Suppressor macrophage (primary cell): Measurements from ENCODE around the gene ALDH1L2.
"Not testable (repeated sequence)": the region's sequence is repeated elsewhere in the genome, so short reads cannot be mapped to it uniquely, and the experiment has no call there.

Experiments
- DNase-seq, 4 experiments: peaks; one replicate each; pipeline ENCODE4 v3.0.0-alpha.2; 2020 to 2022

Gene ALDH1L2

DNA sequence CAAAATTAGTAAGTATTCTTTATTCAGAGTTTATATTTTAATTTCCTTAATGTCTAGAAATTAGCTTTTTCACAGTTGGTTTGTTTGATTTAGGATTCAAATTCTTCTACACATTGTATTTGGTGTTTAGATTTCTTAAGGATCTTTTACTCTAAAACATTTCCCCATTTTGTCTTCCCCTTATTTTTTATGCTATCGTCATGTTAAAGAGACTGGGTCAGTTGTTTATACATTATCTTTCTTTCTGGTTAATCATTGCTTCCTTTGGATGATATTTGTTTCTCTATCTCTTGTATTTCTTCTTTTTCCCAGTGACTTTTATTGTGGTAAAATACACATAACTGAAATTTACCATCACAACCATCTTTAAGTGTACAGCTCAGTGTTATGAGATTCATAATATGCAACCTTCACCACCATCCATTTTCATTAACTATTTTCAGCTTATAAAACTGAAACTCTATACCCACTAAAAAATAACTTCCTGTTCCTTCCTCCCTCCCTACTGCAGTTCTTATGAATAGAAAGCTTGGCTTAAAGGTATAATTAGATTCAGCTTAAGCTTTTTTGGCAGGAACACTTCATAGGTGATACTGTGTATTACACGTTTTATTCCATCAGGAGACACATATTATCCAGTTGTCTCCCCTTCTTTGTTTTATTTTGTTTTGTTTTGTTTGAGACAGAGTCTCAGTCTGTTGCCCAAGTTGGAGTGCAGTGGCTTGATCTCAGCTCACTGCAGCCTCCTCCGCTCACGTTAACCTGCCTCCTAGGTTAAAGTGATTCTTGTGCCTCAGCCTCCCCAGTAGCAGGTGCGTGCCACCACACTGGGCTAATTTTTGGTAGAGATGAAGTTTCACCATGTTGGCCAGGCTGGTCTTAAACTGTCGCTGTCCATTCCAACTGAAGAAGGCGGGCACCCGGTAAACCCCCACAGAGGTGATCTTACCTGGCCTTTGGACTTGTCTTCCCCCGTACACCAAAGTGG lies 53.1 kb downstream of the ALDH1L2 start:
- DNase-seq, result peak in 2 of 4 experiments; percentile 41 to 54

DNA sequence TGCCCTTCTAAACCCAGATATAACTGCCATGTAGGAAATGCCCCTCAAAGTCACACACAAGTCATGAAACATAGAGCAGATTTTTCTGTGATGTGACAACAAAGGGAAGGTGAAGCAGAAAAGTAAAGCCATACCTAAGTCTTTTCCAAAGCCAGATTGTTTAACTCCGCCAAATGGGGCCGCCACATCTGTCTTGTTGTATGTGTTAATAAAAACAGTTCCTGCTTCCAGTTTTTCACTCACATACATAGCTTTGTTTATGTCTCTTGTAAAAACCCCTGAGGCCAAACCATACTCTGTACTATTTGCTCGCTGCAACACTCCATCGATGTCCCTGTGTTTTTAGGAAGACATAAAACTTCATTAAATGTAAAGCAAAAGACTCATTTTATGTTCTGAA lies 57.8 kb downstream of the ALDH1L2 start:
- no peak for DNase-seq

DNA sequence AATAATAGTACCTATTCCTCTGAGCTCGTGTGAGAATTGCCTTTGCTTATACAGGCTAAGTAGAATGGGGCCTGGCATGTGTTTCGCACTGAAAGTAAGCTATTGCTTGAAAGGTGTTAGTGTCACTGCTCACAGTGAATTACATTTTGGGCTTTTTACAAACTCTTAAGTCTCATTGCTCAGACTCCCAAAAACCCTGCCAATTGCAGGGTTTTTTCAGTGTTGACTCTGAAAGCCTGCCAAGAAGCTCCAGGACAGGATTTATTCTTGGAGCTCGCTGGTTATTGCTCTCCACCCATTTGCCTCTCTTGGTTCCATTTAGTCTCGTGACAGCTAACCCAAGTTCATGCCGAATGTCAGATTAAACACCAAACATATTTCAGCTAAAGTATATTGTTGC lies 58.4 kb downstream of the ALDH1L2 start:
- DNase-seq, result no peak

DNA sequence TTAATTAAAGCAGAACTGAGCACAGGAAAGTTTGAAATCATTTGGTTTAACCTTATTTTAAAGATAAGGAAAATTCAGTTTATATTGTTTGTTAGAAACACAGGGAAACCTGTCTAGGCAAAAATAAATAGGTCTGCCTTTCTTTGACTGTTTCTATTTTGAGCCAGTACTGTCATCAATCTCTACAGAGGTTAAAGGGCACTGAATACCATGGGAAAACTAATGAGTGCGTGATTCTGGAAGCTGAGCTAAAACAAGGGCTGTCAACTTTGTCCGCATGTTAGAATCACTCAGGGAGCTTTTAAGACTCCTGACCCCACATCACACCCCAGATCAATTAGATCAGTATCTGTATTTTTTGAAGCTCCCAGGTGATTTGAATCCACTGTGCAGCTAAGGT lies 59.3 kb downstream of the ALDH1L2 start:
- DNase-seq, result no peak

DNA sequence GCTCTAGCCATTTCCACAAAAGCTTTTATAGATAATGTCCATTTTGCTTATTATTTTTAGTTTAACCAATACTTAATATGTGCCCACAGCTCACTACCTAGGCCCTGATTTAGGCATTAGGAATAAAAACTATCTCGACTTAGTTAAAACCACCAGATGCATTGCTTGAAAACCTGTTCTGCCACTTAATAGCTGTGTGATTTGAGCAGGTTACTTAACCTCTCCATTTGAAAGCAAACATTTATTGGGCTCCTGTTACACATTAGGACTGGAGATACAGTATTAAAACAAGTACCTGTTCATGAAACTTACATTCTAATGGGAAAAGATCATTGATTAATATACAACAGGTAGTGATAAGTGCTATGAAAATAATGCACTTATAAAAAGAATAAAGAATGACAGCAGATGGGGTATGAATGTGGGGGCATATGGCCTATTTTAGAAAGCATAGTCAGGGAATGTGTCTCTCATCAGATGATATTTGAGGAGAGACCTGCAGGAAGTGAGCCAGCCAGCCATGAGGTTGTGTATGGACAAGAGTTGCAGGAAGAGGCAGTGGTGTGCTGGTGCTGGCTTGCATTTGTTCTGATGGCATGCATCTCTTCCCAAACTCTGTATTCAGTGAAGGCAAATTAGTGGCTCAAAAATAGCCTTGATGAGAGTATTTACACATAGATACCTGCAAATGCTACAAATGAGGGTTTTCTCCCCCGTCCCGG lies 63.9 kb downstream of the ALDH1L2 start:
- DNase-seq, result no peak

DNA sequence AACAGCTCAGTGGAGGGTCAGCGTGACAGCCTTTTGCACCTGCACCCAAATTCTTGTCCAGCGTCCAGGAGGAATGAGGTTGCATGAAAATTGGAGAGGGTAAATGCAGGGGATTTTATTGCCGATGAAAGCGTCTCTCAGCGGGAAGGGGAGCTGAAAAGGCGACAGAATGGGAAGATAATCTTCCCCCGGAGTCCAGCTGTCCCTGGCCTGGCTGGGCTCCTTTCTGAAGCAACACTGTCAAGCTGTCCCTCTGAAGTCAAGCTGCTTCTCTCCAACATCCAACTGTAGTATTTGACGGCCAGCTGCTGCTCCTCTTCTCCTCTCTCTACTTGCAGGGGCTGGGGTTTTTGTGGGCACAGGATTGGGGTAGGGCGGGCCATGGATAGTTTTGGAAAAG lies 65.5 kb downstream of the ALDH1L2 start:
- DNase-seq, result no peak

DNA sequence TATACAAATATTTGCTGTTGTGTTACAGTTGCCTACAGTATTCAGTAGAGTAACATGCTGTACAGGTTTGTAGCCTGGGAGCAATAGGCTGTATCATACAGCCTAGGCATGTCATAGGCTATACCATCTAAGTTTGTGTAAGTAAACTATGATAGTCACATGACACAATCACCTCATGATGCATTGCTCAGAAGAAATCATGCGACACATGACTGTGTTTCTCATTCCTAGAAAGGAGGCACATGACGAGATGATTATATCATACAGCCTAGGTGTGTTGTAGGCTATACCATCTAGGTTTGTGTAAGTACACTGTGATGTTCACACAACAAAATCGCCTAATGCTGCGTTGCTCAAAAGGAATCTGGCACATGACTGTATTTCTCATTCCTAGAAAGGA lies 66.2 kb downstream of the ALDH1L2 start:
- DNase-seq, result peak in 2 of 4 experiments; percentile 30 to 31

DNA sequence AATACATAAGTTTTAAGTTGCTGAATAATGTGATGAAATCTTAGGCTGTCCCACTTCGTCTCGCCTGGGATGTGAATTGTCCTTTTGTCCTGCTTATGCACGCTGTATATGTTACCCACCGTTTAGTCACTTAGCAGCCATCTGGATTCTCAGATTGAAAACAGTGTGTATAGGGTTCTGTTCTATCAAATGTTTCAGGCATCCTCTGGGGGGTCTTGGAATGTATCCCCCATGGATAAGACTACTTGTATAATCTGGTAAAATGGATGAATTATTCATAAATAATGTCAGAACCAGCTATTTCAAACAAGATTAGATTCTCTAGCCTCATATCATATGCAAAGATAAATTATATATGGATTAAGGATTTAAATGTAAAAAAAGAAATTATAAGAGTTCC lies 68.7 kb downstream of the ALDH1L2 start:
- no peak for DNase-seq

DNA sequence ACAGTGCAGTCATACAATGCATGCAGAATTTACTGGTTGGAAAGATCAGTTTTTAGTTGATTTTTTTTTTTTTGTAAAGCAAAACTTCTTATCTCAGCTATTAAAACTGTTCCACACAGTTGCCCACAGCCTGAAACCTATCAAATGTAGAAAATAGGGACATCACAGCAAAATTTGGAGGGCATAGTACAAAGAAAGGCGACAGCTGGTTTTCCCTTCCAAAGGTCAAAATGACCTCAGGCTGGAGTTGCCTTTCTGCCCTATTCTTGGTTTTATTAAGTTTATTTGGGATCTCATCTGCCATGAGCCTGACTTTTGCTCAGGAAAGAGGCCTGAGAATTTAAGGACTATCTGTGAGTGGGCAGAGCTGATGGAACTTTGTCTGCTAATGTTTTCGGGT lies 69.7 kb downstream of the ALDH1L2 start:
- DNase-seq, result no peak

DNA sequence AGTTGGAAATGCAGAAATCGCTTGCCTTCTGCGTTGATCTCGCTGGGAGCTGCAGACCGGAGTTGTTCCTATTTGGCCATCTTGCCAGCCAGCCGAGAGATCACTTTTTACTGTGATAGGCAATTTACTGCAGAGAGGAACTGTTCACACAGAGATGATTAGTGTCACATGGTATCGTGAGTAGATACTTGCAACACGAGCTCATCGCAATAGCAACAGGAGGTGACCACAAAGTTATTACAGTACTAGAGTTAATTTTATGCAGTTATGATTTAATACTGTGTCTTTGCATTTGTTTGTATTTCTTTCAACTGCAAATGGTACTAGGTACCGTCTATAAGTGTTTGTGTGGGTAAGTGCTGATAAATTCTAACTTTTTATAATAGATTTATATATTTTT lies 70.4 kb downstream of the ALDH1L2 start:
- DNase-seq, result peak; percentile 4 to 42 (median 32)

DNA sequence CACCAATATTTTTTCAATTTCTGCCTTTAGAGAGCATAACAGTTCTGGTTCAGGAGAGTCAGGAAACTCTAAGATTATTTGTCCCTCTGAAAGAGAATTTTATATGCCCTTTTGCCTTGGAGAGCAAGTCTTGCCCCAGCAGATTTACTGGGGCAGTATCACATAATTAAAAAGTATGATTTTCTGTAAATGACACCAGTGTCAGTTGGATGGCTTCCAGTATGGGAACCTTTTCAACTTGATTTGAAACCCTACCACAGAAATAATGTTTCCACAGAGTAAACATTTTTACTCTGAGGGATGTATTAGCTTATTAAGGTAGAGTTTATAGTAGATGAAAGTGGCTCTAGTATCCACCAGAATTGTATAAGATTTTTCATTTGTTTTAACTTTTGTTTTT lies 82.8 kb downstream of the ALDH1L2 start:
- no peak for DNase-seq

DNA sequence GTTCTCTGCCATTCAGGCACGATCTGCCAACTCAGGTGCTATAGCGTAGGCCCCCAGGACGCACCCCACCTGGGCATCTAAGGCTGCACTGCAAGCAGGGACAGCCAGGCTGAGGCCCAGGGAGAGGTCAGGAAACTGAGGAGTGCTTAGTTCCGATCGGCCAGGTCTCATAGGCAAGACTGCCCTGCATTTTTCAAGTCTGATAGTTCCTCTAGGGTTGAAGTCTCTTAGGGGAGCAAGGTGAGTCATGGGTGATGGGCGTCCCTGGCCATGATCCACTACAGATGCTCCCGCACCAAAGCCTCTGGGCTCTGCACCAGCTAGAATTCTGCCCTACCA lies 84.9 kb downstream of the ALDH1L2 start:
- DNase-seq, result no peak

DNA sequence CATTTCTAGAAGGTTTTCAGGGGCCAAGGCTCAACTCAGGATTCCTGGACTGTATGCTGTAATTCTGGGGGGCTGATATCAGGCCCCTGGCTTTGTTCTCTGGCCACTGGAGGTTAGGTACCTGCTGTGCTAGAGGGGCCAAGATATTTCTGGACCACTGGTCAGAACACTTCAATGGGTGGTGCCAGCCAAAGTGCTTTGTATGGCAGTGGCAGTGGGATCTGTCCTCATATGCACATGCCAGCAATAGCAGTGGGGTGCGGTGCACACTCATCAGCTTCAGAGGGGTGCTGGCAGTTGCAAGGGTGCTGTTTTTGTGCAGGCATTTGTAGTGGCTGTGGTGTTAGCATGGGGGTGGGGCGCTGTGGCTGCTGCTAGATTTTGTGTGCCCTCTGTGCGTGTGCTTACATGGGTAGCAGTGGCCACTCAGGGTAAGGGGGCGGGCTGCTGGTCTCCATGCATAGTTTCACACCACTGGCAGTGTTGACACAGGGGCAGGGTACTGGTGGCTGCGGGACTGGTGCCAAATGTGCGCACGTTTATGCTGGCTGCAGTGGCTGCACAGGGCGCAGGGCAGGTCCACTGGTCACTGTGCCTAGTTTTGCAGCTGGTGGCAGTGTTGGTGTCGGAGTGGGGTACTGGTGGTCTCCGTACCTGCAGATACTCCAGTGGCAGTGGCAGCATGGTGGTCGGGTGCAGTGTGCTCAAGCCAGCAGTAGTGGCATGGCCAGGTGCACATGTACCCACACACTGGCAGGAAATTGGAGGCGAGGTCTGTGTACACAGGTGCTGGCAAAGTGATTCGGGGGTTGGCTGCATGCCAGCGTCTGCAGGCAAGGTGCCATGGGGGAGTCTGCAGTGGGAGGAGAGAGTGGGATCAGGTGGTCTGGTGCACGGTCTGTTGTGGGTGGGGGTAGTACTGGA lies 85.6 kb downstream of the ALDH1L2 start:
- DNase-seq, result no peak

DNA sequence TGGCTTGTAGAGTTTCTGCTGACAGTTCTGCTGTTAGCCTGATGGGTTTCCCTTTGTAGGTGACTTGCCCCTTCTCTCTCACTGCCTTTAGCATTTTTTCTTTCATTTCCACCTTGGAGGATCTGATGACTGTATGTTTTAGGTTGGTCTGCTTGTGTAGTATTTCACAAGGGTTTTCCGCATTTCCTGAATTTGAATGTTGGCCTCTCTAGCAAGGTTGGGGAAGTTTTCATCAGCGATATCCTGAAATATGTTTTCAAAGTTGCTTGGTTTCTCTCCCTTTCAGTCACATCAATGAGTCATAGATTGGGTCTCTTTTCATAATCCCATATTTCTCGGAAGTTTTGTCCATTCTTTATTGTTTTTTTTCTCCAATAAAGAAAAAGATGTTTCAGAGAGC lies 86.7 kb downstream of the ALDH1L2 start:
- peak; percentile 23 to 70 (median 54) for DNase-seq

DNA sequence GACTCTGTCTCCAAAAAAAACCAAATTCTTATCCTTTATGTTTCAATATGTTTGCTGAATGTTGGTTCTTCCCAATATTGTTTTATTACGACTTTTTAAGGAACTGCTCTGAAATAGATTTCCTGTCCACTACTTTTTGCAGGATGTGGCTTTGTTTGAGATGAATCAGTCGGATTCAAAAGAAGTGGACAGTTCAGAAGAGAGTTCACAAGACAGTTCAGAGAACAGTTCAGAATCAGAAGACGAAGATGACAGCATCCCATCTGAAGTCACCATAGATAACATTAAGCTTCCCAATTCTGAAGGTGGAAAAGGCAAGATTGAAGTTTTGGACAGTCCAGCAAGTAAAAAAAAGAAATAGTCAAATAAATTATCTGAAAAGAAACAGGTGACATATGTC lies 89.9 kb downstream of the ALDH1L2 start:
- DNase-seq, result peak; percentile 35 to 74 (median 56)

DNA sequence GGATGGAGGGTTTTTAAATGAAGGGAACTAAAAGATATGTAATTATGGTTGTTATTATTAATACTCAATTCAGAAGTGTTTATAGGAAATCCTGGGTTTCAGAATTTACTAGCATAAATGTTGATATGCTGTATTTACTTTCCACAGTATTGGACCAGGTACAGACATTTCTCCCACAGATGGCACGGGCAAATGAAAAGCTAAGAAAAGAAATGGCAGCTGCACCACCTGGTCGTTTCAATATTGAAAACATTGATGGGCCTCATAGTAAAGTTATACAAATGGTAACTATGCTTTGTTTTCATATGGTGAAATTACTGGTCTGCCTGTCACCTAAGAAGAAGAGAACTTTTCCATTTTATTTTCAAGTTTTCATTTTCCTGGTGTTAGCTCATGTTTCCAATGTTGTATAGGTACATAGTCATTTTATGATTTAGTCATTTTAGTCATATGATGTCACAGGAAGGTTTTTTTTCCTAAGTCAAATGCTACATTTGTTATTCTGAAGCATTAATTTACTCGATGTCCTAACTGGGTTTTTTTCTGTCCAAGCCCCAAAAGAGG lies 92.6 kb downstream of the ALDH1L2 start:
- no peak for DNase-seq

DNA sequence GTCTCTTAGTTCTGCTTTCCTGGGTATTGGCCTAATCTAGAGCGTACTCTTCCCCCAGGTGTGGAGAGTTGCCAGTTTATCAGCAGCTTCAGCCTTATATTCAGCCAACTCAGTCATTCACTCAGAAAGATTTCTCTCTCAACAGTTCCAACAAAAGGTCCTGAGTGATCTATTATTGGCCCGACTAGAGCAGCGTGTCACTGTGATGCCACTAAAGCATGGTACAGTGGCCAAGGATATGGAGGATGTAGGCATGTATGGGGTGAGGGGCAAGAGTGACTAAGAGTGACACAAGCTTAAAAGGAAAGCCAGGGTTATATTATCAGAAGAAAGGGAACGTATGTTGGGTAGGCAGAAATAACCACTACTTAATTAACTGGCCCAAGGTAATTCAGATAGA lies 93.3 kb downstream of the ALDH1L2 start:
- no peak for DNase-seq

DNA sequence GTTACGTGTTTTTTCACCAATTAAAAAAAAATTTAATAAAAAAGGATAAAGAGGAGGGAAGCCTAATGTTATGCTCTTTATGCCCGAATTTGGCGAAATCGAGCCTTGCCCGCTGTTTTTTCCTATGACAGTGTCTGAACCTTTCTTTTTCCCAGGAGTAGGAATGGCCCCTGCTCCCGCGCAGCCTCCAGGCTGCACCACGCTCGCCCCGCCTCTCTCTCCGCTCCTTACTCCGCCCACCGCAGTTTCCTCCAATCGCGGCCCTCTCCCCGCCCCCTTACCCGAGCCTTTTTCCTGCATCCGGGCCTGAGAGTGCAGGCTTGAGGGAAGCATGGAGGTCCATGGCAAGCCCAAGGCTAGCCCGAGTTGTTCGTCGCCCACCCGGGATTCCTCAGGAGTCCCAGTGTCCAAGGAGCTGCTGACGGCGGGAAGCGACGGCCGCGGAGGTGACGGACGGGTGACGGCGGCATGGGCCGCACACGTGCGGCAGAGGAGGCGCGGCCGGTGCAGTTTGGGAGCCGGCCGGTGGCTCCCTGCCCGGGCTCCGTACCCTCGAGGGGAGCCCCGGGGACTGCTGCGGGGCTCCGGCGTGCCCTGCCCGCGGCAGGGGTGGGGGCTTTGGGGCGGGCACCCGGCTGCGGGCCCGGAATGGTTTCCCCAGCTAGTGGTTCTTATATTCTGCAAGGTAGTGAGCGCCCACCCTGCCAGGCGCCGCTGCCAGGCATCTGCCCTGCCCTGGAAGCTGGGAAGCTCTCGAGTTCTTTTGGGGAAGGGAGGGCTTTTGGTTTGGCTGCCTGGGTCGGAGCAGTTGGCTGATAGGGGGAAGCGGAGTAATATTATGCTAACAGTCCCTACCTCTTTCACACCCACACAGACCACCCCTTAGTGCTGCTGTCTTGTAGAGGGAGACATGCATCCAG lies 98.0 kb downstream of the ALDH1L2 start, which contains the start of gene NOPCHAP1:
NOPCHAP1 (plus strand) TSS at position 295 of the 920 bp plus-strand sequence; CDS start at position 332, 37 bp downstream.
- peak; percentile 88 to 95 (median 92) for DNase-seq

DNA sequence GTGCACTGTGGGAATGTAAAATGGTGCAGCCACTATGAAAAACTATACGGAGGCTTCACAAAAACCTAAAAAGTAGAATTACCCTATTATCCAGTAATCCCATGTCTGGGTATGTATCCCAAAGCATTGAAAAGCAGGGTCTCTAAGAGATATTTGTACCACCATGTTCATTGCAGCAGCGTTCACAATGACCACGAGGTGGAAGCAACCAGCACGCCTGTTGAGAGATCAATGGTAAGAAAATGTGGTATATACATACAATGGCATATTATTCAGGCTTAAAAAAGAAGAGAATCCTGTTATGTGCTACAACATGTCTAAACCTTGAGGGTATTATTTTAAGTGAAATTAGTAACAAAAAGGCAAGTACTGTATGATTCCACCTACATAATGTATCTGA lies 99.1 kb downstream of the ALDH1L2 start:
- DNase-seq, result no peak

DNA sequence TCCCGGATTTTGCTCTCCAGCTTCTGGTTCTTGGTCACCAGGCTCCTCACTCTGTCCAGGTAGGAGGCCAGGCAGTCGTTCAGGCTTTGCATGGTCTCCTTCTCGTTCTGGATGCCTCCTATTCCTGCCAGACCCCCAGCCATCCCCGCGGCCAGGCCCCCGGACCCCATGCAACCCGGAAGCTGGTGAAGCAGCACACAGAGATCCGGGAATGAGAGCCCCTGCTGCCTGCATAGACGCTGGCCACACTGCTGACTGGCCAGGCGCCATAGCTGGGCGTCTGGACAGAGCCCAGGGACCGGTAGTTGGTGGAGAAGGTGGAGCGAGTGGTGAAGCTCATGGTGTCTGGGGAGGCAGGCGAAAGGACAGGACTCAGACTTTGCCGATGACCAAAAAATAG lies 106.6 kb downstream of the ALDH1L2 start:
- not testable (repeated sequence) for DNase-seq

DNA sequence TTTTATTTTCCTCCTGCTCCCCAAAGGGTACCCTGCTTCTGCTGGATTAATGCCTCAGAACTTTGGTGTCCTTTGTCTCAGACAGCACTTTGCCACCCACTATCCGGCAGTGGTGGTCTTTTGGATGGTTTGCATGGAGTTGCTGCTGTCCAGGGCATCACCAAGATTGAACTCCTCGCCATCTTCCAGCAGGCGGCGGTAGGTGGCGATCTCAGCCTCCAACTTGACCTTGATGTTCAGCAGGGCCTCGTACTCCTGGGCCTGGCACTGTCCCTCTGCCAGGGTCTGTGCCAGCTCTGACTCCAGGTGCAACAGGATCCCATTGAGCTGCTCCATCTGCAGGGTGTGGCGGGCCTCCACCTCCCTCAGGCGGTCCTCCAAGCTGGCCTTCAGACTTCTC lies 107.6 kb downstream of the ALDH1L2 start:
- no peak for DNase-seq
